SK-N-MC (cell line): ENCODE data around the gene LSAMP.

Experiments used
- EZH2 ChIP-seq: fragments of 200-600 bp; sonication (generic); IDR thresholded peaks from one replicate; pipeline ENCODE4 v1.6.1; 2017; ENCODE audit warnings: antibody characterized with exemption
- POLR2AphosphoS5 ChIP-seq: IDR thresholded peaks from 2 replicates; pipeline ENCODE4 v1.6.1; 2012; ENCODE audit warnings: mild to moderate bottlenecking, low read depth, low read length, borderline replicate concordance

GRCh38 chr3:116015931-116016330 lies 429.4 kb downstream of the LSAMP start:
- TF ChIP-seq POLR2AphosphoS5 = no peak
- no peak for TF ChIP-seq EZH2
